PFSK-1 (cell line): Measurements from ENCODE around the gene ARHGAP8.

Experiments used
- FOXP2 ChIP-seq: optimal IDR thresholded peaks from 2 replicates; pipeline ENCODE3; 2011; ENCODE audit warnings: borderline replicate concordance, control low read depth, inconsistent platforms; ENCODE audit not compliant: insufficient read depth; ENCODE audit errors: extremely low read length, extremely low read depth
- POLR2AphosphoS5 ChIP-seq: IDR thresholded peaks from 2 replicates; pipeline ENCODE4 v1.6.1; 2012; ENCODE audit warnings: low read depth, mild to moderate bottlenecking, control low read depth, low read length, moderate library complexity
- REST ChIP-seq, 2 experiments: IDR thresholded peaks; 2 replicates each; pipeline versions ENCODE4 v1.6.1 to v1.8.0; 2011 to 2012; ENCODE audit warnings: low read depth in 2 of 2, low read length in 2 of 2, control low read depth in 1 of 2, inconsistent platforms in 1 of 2, mild to moderate bottlenecking in 1 of 2, moderate library complexity in 1 of 2; ENCODE audit not compliant: insufficient read depth in 1 of 2
- SIN3A ChIP-seq: IDR thresholded peaks from 2 replicates; pipeline ENCODE4 v1.6.1; 2012; ENCODE audit warnings: mild to moderate bottlenecking, low read length, moderate library complexity, borderline replicate concordance; ENCODE audit not compliant: insufficient read depth
- TAF1 ChIP-seq: IDR thresholded peaks from 2 replicates; pipeline ENCODE4 v1.6.1; 2012; ENCODE audit warnings: low read length, control low read depth, borderline replicate concordance; ENCODE audit not compliant: insufficient read depth

ARHGAP8 gene

GRCh38 chr22:44885806-44886360 lies 133.5 kb downstream of the ARHGAP8 start:
- TF ChIP-seq POLR2AphosphoS5 (no peak), REST (IDR thresholded peaks at IDR 0.05; ENCODE audit: insufficient read depth in 1 of 2, low read depth in 2 of 2, low read length in 2 of 2) (no peak), FOXP2 (no peak), TAF1 (no peak), SIN3A (no peak)

GRCh38 chr22:44887941-44888366 lies 135.6 kb downstream of the ARHGAP8 start:
- no peak for TF ChIP-seq SIN3A

- TF ChIP-seq REST (IDR thresholded peaks at IDR 0.05; ENCODE audit: insufficient read depth in 1 of 2, low read depth in 2 of 2, low read length in 2 of 2) (no peak), TAF1 (no peak), SIN3A (no peak), POLR2AphosphoS5 (no peak), FOXP2 (no peak)
Observed at GRCh38 chr22:44888491-44889254, 136.3 kb downstream of the ARHGAP8 start.

GRCh38 chr22:44889255-44889878 lies 137.0 kb downstream of the ARHGAP8 start:
- TF ChIP-seq TAF1 (no peak), SIN3A (no peak), FOXP2 (no peak), REST (IDR thresholded peaks at IDR 0.05; ENCODE audit: insufficient read depth in 1 of 2, low read depth in 2 of 2, low read length in 2 of 2) (no peak), POLR2AphosphoS5 (no peak)

GRCh38 chr22:44890416-44891292 lies 138.3 kb downstream of the ARHGAP8 start:
- TF ChIP-seq REST (IDR thresholded peaks at IDR 0.05; ENCODE audit: insufficient read depth in 1 of 2, low read depth in 2 of 2, low read length in 2 of 2): no peak
- TF ChIP-seq SIN3A: no peak
- no peak for TF ChIP-seq TAF1
- no peak for TF ChIP-seq POLR2AphosphoS5
- TF ChIP-seq FOXP2: no peak
